Heart left ventricle (tissue), 13 donors: ENCODE measurements around the gene KLK5.

Experiments used
- POLR2A ChIP-seq, 2 donors: fragments of 450-650 bp; IDR thresholded peaks; one replicate each; pipeline ENCODE4 v1.6.1; 2017; ENCODE audit warnings: antibody characterized with exemption in 2 of 2, mild to moderate bottlenecking in 2 of 2, moderate library complexity in 2 of 2
- TF ChIP-seq, protein P1 (sequence below), 12 donors: fragments of 200-600 bp; sonication (generic) in 4 of 12; IDR thresholded peaks; one replicate each; pipeline versions ENCODE4 v1.5.0 to v1.8.0; 2018 to 2022; ENCODE audit warnings: antibody characterized with exemption in 12 of 12, mild to moderate bottlenecking in 5 of 12
- donor health status: ischemic (EF 13 %, LVEDD 7.1; RV severe dilation, severe dysfunction).
- donor health status: DM: no; HTN: yes; CAD: no.
- donor health status: DM: no; HTN: no; CAD: no.
- donor health status: ischemic (EF 25% LVEDD 6.9; RV normal size, moderate dysfunction).
- donor health status: ischemic (EF 25% LVEDD 5.7; RV mildly dilated, moderate dysfunction).
- donor health status: ischemic (EF 35%, LVEDD 5.7; RV mildly dilated, moderate dysfunction).
- donor health status: nonischemic (EF 11% LVEDD 7.7; RV severe dilation, severe dysfunction).
- donor health status: DM: yes; HTN: yes; CAD: no.
- donor health status: PGD.
- donor health status: ischemic (EF 29% LVEDD 5.4; RV normal size, mild dysfunction).
- donor health status: nonischemic (EF 23%, LVEDD 6.1; RV moderate dilation, normal function).

DNA sequence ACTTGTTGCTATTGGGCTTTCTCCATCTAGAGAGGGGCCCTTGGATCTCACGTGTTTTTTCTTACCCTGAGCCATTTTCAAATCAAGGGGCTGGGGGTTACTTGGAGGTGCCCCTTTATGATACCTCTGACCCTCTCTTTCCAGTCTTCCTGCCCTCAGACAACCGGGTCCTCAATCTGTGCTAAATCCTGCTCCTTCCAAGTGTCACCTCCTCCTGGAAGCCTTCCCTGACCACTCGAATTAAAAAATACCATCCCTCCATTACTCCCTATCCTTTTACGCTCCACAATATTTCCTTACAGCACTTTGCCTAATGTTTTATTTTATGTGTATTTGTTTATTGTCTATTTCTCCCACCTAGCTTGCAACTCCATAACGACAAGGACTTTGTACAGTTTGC is 45.2 kb upstream of the KLK5 start:
- TF ChIP-seq, protein P1, sequence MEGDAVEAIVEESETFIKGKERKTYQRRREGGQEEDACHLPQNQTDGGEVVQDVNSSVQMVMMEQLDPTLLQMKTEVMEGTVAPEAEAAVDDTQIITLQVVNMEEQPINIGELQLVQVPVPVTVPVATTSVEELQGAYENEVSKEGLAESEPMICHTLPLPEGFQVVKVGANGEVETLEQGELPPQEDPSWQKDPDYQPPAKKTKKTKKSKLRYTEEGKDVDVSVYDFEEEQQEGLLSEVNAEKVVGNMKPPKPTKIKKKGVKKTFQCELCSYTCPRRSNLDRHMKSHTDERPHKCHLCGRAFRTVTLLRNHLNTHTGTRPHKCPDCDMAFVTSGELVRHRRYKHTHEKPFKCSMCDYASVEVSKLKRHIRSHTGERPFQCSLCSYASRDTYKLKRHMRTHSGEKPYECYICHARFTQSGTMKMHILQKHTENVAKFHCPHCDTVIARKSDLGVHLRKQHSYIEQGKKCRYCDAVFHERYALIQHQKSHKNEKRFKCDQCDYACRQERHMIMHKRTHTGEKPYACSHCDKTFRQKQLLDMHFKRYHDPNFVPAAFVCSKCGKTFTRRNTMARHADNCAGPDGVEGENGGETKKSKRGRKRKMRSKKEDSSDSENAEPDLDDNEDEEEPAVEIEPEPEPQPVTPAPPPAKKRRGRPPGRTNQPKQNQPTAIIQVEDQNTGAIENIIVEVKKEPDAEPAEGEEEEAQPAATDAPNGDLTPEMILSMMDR (IDR thresholded peaks at IDR 0.05), result no peak
- no peak for TF ChIP-seq POLR2A (IDR thresholded peaks at IDR 0.05)
